GM12892 (cell line): ENCODE results near the gene ATP11A.
A peak's percentile ranks its signal among the peaks of the same experiment; 100 is the strongest.
"Not testable (repeated sequence)": the region's sequence is repeated elsewhere in the genome, so short reads cannot be mapped to it uniquely, and the experiment has no call there.

ENCODE experiments used
- DNase-seq: peaks from one replicate; pipeline ENCODE4 v3.0.0; 2011; ENCODE audit not compliant: insufficient read length
- FAIRE-seq: peaks from 2 replicates; lab custom pipeline; 2011; peaks lifted over from hg19 to GRCh38; lab: Jason Lieb, UNC
- POLR2A ChIP-seq: IDR thresholded peaks from 2 replicates; pipeline ENCODE4 v1.6.1; 2011; ENCODE audit warnings: low read depth, low read length, control low read depth
- POLR2AphosphoS5 ChIP-seq: IDR thresholded peaks from 2 replicates; pipeline ENCODE4 v1.6.1; 2011; ENCODE audit warnings: low read depth, low read length, control low read depth
- TAF1 ChIP-seq: IDR thresholded peaks from 2 replicates; pipeline ENCODE4 v1.6.1; 2011; ENCODE audit warnings: low read depth, mild to moderate bottlenecking, control low read depth, low read length, borderline replicate concordance

The ATP11A gene

DNA sequence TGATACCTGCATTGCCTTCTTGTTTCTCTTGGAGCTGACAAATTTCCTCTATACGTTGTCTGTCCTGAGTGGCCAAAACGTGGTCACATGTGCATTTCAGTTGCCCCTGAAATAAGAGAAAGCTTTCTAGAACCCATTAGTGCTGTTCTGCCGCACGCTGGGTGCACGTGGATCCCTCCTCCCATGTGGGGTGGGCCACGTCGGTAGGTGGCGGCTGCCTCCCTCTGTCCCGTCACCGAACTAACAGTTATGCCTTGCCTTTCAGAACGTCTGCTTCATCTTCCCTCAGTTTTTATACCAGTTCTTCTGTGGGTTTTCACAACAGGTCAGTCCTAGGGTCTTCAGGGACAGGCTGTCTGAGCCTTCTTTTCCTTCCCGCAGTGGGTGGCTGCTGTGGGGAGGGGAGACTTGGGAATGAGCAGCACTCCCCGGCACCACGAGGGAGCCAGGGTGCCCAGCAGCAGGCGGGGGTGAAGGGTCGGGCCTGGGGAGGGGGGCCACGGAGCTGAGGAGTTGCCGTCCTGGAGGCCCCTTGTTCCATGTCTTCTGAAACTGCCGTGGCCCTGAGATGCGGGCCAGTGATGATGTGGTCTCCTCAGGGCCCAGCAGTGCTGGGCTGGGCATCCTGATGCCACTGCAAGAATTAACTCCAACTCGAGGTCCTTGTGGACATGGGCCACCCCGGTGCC lies 169.4 kb downstream of the ATP11A start:
- TF ChIP-seq TAF1 = no peak
- TF ChIP-seq POLR2A = no peak
- TF ChIP-seq POLR2AphosphoS5 = no peak
- FAIRE-seq (no peak), DNase-seq (no peak)

DNA sequence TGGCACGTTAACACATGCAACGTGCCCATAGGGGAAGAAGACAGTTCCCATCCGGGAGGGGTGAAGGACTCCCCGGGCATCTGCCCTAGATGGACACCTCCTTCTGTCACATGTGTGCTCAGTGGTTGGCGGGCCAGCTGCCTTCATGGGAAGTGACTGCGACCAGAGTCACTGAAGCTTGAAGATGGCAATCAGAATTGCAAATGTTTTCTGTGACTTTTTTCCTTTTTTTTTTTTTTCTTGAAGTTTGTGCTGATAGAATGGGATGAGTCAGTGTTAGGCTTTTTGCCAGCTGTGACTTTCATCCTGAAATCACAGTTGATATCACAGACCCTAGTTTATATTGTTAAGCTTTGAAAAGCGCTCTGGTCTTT lies 170.0 kb downstream of the ATP11A start:
- TF ChIP-seq POLR2A (no peak), POLR2AphosphoS5 (no peak), TAF1 (no peak)
- DNase-seq (no peak), FAIRE-seq (peak; percentile 24)

- TF ChIP-seq TAF1 (no peak), POLR2A (no peak), POLR2AphosphoS5 (no peak)
- FAIRE-seq (no peak), DNase-seq (no peak)
These were observed 172.2 kb downstream of the ATP11A start for GRCh38 chr13:112861876-112862615.

GRCh38 chr13:112863356-112863755 lies 173.5 kb downstream of the ATP11A start:
- not testable (repeated sequence) for DNase-seq, FAIRE-seq

DNA sequence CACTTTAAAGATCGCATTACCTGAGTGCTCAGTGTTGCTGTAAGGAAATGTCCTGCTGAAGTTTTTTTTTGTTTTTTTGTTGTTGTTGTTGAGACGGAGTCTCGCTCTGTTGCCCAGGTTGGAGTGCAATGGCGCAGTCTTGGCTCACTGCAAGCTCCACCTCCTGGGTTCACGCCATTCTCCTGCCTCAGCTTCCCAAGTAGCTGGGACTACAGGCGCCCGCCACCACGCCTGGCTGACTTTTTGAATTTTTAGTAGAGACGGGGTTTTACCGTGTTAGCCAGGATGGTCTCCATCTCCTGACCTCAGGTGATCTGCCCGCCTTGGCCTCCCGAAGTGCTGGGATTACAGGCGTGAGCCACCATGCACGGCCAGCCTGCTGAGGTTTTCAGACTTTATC lies 175.6 kb downstream of the ATP11A start:
- FAIRE-seq, DNase-seq: not testable (repeated sequence)

GRCh38 chr13:112867301-112867711 lies 177.5 kb downstream of the ATP11A start:
- TF ChIP-seq POLR2AphosphoS5 = no peak
- no peak for TF ChIP-seq TAF1
- TF ChIP-seq POLR2A = no peak
- no peak for DNase-seq
- no peak for FAIRE-seq

DNA sequence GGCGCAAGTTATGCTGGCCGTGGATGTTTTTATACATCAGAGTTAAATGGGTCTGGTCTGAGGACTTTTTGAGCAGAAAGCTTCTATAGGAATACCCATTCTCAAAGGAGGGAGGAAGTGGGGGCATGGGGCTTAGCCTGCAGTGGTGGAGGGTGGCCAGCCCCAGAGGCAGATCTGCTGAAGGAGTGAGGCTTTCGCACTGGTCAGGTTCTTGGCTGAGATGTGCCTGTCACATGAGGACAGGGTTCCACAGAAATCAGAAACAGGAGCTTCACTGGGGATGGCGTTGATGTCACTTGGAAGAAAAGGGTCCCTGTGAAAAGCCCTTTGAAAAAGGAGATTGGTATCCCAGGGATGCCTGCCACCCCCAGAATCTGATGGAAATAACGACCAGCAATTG lies 178.5 kb downstream of the ATP11A start:
- FAIRE-seq = no peak

GRCh38 chr13:112869202-112870050 lies 179.6 kb downstream of the ATP11A start:
- no peak for DNase-seq
- TF ChIP-seq POLR2AphosphoS5 = no peak
- TF ChIP-seq POLR2A = no peak
- no peak for TF ChIP-seq TAF1

More for the DNA sequence above, 178.5 kb downstream of the ATP11A start:
- TF ChIP-seq POLR2AphosphoS5 (no peak), POLR2A (no peak), TAF1 (no peak)
- no peak for DNase-seq

GRCh38 chr13:112870051-112870331 lies 180.2 kb downstream of the ATP11A start:
- FAIRE-seq = no peak
- TF ChIP-seq TAF1 (no peak), POLR2AphosphoS5 (no peak), POLR2A (no peak)

More at GRCh38 chr13:112869202-112870050, 179.6 kb downstream of the ATP11A start:
- FAIRE-seq = no peak

DNA sequence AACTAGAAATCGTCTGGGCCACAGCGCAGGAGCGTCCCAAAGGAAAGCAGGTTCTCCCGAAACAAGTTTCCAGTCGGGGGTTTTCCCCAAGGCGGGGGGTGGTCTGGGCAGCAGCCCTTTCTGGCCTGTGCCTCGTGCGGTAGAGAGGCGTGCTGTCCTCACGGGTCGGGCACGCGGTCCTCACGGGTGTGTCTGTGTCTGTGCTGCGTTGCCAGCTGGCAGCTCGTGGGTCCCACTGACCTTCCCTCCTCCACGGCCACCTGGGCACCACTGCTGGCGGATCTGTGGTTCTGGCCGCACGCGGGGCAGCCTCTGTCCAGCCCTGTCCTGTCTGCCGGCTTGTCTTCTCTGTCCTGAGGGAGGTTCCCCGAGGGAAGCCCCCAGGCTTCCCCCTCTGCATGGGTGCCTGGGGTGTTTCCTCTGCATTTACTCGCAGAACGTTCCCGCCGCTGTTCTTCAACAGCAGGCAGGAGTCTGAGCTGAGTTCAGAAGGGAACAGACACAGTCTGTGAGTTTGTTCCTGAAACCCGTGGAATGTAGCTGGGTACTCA lies 181.0 kb downstream of the ATP11A start:
- TF ChIP-seq POLR2AphosphoS5 (no peak), TAF1 (no peak), POLR2A (no peak)
- DNase-seq = no peak
- FAIRE-seq = no peak

More at GRCh38 chr13:112870051-112870331, 180.2 kb downstream of the ATP11A start:
- DNase-seq = no peak

DNA sequence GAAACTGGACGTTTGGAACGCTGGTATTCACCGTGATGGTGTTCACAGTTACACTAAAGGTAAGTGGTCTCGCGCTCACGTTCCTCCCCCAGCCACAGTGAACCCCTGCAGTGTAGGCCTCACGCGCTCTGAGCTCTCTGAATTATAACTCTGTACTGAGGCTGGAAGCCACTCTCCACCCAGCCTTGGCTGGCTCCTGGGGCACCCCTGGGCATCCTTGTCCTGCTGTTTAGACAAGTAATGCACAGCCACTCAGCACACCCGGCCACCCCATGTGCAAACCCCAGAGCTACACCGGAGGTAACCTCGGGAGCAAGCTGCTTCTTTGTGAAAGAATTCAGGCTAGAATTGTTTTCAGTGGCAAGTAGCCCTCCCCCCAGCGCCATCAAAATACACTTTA lies 181.9 kb downstream of the ATP11A start:
- TF ChIP-seq POLR2A (no peak), POLR2AphosphoS5 (no peak), TAF1 (no peak)
- FAIRE-seq (no peak), DNase-seq (no peak)

GRCh38 chr13:112872657-112873631 lies 183.1 kb downstream of the ATP11A start:
- DNase-seq = not testable (repeated sequence)
- peak; percentile 98 for FAIRE-seq
